H1 (cell line): Measurements from ENCODE around the gene CCDC18. TPM values are rescaled to one million over a fixed set of nuclear protein-coding genes. Genes with fewer than 3 reads are reported as not detected.
A peak's percentile ranks its signal among the peaks of the same experiment; 100 is the strongest.

Experiments used
- CTCF ChIA-PET: fragments of 300-600 bp; sonication (Branson Sonifier 250); formaldehyde crosslinking; loops from one replicate; lab custom pipeline; 2021; ENCODE audit not compliant: partially characterized antibody; lab: Charles Lee
- POLR2A ChIA-PET: fragments of 300-600 bp; sonication (Branson Sonifier 250); formaldehyde crosslinking; loops from one replicate; lab custom pipeline; 2021; ENCODE audit warnings: inconsistent platforms; ENCODE audit not compliant: partially characterized antibody; lab: Charles Lee
- DNase-seq, 2 experiments: peaks; one replicate each; pipeline versions ENCODE4 v3.0.0 to v3.0.0-alpha.2; 2010 to 2022; ENCODE audit warnings: low spot score in 2 of 2, low read depth in 1 of 2, mixed read lengths in 1 of 2
- FAIRE-seq: peaks from 2 replicates; lab custom pipeline; 2011; peaks lifted over from hg19 to GRCh38; lab: Jason Lieb, UNC
- H2AFZ ChIP-seq: 2 replicates; pipeline ENCODE4 v1.8.1; 2012; ENCODE audit warnings: low read length, inconsistent platforms
- H2AK5ac ChIP-seq: 2 replicates; pipeline ENCODE4 v1.6.1; 2013; ENCODE audit warnings: low read depth, low read length
- H2BK120ac ChIP-seq: replicated peaks from 2 replicates; pipeline ENCODE3; 2013; ENCODE audit warnings: low read depth, low read length, inconsistent platforms
- H2BK12ac ChIP-seq: 2 replicates; pipeline ENCODE4 v1.6.1; 2013; ENCODE audit warnings: low read depth, low read length
- H2BK15ac ChIP-seq: 2 replicates; pipeline ENCODE4 v1.6.1; 2013; ENCODE audit warnings: low read length
- H2BK20ac ChIP-seq: 2 replicates; pipeline ENCODE4 v1.6.1; 2013; ENCODE audit warnings: low read length
- H2BK5ac ChIP-seq: 2 replicates; pipeline ENCODE4 v1.6.1; 2013; ENCODE audit warnings: low read depth, low read length
- H3K14ac ChIP-seq: 2 replicates; pipeline ENCODE4 v1.6.1; 2013; ENCODE audit warnings: inconsistent platforms; ENCODE audit not compliant: insufficient read length
- H3K18ac ChIP-seq: 2 replicates; pipeline ENCODE4 v1.6.1; 2013; ENCODE audit warnings: low read length; ENCODE audit errors: extremely low read depth
- H3K23ac ChIP-seq: 2 replicates; pipeline ENCODE4 v1.6.1; 2013; ENCODE audit warnings: inconsistent platforms; ENCODE audit not compliant: insufficient read length
- H3K23me2 ChIP-seq: 2 replicates; pipeline ENCODE4 v1.6.1; 2013; ENCODE audit warnings: low read depth, low read length
- H3K27ac ChIP-seq: 2 replicates; pipeline ENCODE4 v1.6.1; 2011; ENCODE audit warnings: low read depth, low read length, inconsistent platforms
- H3K27me3 ChIP-seq, 4 experiments: replicated peaks in 1 of 4; 1 replicate in 1 of 4; 2 replicates in 3 of 4; pipeline versions ENCODE4 v1.6.1 to v1.8.1; 2011 to 2013; ENCODE audit warnings: low read length in 3 of 4, mild to moderate bottlenecking in 3 of 4, inconsistent platforms in 2 of 4, mixed read lengths in 2 of 4, moderate library complexity in 1 of 4; ENCODE audit not compliant: control insufficient read depth in 3 of 4, insufficient read depth in 3 of 4; ENCODE audit errors: extremely low read depth in 1 of 4
- H3K36me3 ChIP-seq, 4 experiments: 2 replicates each; pipeline versions ENCODE4 v1.6.1 to v1.8.1; 2011 to 2013; ENCODE audit warnings: mild to moderate bottlenecking in 4 of 4, low read length in 3 of 4, moderate library complexity in 2 of 4, control low read depth in 1 of 4, inconsistent platforms in 1 of 4; ENCODE audit not compliant: insufficient read depth in 4 of 4, control insufficient read depth in 2 of 4
- H3K4ac ChIP-seq: replicated peaks from 2 replicates; pipeline ENCODE3; 2013; ENCODE audit warnings: low read length, low read depth, mixed read lengths, inconsistent platforms; ENCODE audit not compliant: insufficient read length
- H3K4me1 ChIP-seq, 4 experiments: replicated peaks in 1 of 4; 1 replicate in 1 of 4; 2 replicates in 3 of 4; pipeline versions ENCODE4 v1.6.1 to v1.8.1; 2011 to 2013; ENCODE audit warnings: low read length in 3 of 4, inconsistent platforms in 2 of 4, mixed read lengths in 1 of 4; ENCODE audit not compliant: insufficient read depth in 4 of 4, control insufficient read depth in 3 of 4
- H3K4me2 ChIP-seq, 2 experiments: 2 replicates each; pipeline versions ENCODE4 v1.6.1 to v1.8.1; 2011 to 2013; ENCODE audit warnings: low read depth in 2 of 2, low read length in 2 of 2, control low read depth in 1 of 2, inconsistent platforms in 1 of 2, mild to moderate bottlenecking in 1 of 2; ENCODE audit not compliant: insufficient read depth in 1 of 2
- H3K4me3 ChIP-seq, 4 experiments: fragments of 200-600, 300-600 bp in 1 of 4; sonication (generic), shearing (Covaris generic), sonication (Bioruptor Twin) in 1 of 4; 2 replicates each; pipeline versions ENCODE4 v1.5.1 to v1.8.1; 2011 to 2016; ENCODE audit warnings: low read length in 4 of 4, low read depth in 3 of 4, control low read depth in 2 of 4, inconsistent platforms in 2 of 4, mild to moderate bottlenecking in 2 of 4, mixed read lengths in 1 of 4, moderate library complexity in 1 of 4; ENCODE audit not compliant: insufficient read depth in 2 of 4; ENCODE audit errors: extremely low read depth in 1 of 4
- H3K56ac ChIP-seq: replicated peaks from 2 replicates; pipeline ENCODE3; 2013; ENCODE audit warnings: low read depth, mild to moderate bottlenecking, mixed read lengths, low read length, inconsistent platforms; ENCODE audit not compliant: insufficient read length
- H3K79me1 ChIP-seq: 2 replicates; pipeline ENCODE4 v1.6.1; 2013; ENCODE audit warnings: low read depth, low read length, control low read depth
- H3K79me2 ChIP-seq, 2 experiments: 2 replicates each; pipeline versions ENCODE4 v1.6.1 to v1.8.1; 2012 to 2013; ENCODE audit warnings: low read length in 2 of 2, mild to moderate bottlenecking in 2 of 2, inconsistent platforms in 1 of 2; ENCODE audit not compliant: insufficient read depth in 2 of 2, control insufficient read depth in 1 of 2
- H3K9ac ChIP-seq, 4 experiments: replicated peaks in 1 of 4; 1 replicate in 1 of 4; 2 replicates in 3 of 4; pipeline versions ENCODE4 v1.6.1 to v1.8.1; 2011 to 2013; ENCODE audit warnings: low read depth in 3 of 4, low read length in 3 of 4, control low read depth in 2 of 4, mild to moderate bottlenecking in 2 of 4, moderate library complexity in 2 of 4, inconsistent platforms in 1 of 4; ENCODE audit errors: extremely low read depth in 1 of 4
- H3K9me3 ChIP-seq, 2 experiments: 2 replicates each; pipeline versions ENCODE4 v1.6.1 to v1.8.1; 2012 to 2013; ENCODE audit warnings: mild to moderate bottlenecking in 2 of 2, moderate library complexity in 2 of 2, control low read depth in 1 of 2, inconsistent platforms in 1 of 2, low read depth in 1 of 2, low read length in 1 of 2, mixed read lengths in 1 of 2; ENCODE audit not compliant: insufficient read depth in 2 of 2
- H4K20me1 ChIP-seq, 2 experiments: replicated peaks in 1 of 2; 2 replicates each; pipeline versions ENCODE3 to v1.8.1; 2011 to 2013; ENCODE audit warnings: inconsistent platforms in 2 of 2, low read length in 2 of 2, mild to moderate bottlenecking in 1 of 2; ENCODE audit not compliant: insufficient read depth in 2 of 2, control insufficient read depth in 1 of 2
- H4K5ac ChIP-seq: 2 replicates; pipeline ENCODE4 v1.6.1; 2013; ENCODE audit warnings: low read length, low read depth, mixed read lengths, inconsistent platforms; ENCODE audit not compliant: insufficient read length
- H4K8ac ChIP-seq: 2 replicates; pipeline ENCODE4 v1.8.0; 2013; ENCODE audit warnings: mild to moderate bottlenecking, moderate library complexity, low read length, inconsistent platforms; ENCODE audit not compliant: insufficient read depth; ENCODE audit errors: extremely low read depth
- H4K91ac ChIP-seq: replicated peaks from 2 replicates; pipeline ENCODE3; 2013; ENCODE audit warnings: low read length, mixed read lengths, inconsistent platforms; ENCODE audit not compliant: insufficient read length
- HDAC6 ChIP-seq: IDR thresholded peaks from one replicate; pipeline ENCODE4 v1.7.1; 2012; ENCODE audit warnings: low read depth, mild to moderate bottlenecking, inconsistent platforms, low read length, moderate library complexity
- WGBS, 2 experiments: shearing (Covaris generic) in 1 of 2; methylation state at CpG; one replicate each; pipeline versions ENCODE4 v1.1.6 to v1.1.7; 2013 to 2015; ENCODE audit warnings: low lambda C conversion rate in 2 of 2, mixed read lengths in 2 of 2, inconsistent platforms in 1 of 2, low coverage in 1 of 2, missing lambda C conversion rate in 1 of 2; ENCODE audit not compliant: insufficient replicate concordance in 2 of 2, insufficient coverage in 1 of 2, insufficient read length in 1 of 2; ENCODE audit errors: extremely low coverage in 1 of 2, missing lambda C conversion rate in 1 of 2; 5-methylcytosine and 5-hydroxymethylcytosine counted together
- long read RNA-seq, 2 experiments: library from RNA in 1 of 2; library from capped mRNA in 1 of 2; stranded (forward); transcript quantifications; one replicate each; pipeline ENCODE4 v2.0.0, GENCODE V29; 2021; ENCODE audit warnings: inconsistent platforms in 1 of 2
- polyA minus RNA-seq, 3 experiments: library from RNA; depleted of rRNA, polyadenylated mRNA; stranded (reverse); fragments of >200 nt; gene quantifications; 1 replicate in 2 of 3; 2 replicates in 1 of 3; pipeline ENCODE4 v1.2.3, GENCODE V29; 2011
- polyA plus RNA-seq, 7 experiments: library from polyadenylated mRNA; depleted of rRNA in 3 of 7; stranded (reverse) in 5 of 7; unstranded in 2 of 7; fragments of >200 nt in 5 of 7; fragments of 200-250 nt in 2 of 7; gene quantifications; 1 replicate in 5 of 7; 2 replicates in 1 of 7; 4 replicates in 1 of 7; pipeline versions ENCODE4 v1.2.1 to v1.2.3, GENCODE V29; 2011 to 2013; ENCODE audit warnings: missing spikeins in 2 of 7, mixed read lengths in 2 of 7
- total RNA-seq: library from RNA; stranded (reverse); fragmentation: NEBNext Ultra II Directional; extraction: Animal tissue kit (Norgen Biotek cat#: 25700); gene quantifications from 2 replicates; pipeline ENCODE4 v1.2.1, GENCODE V29; 2021

CCDC18 gene, protein sequence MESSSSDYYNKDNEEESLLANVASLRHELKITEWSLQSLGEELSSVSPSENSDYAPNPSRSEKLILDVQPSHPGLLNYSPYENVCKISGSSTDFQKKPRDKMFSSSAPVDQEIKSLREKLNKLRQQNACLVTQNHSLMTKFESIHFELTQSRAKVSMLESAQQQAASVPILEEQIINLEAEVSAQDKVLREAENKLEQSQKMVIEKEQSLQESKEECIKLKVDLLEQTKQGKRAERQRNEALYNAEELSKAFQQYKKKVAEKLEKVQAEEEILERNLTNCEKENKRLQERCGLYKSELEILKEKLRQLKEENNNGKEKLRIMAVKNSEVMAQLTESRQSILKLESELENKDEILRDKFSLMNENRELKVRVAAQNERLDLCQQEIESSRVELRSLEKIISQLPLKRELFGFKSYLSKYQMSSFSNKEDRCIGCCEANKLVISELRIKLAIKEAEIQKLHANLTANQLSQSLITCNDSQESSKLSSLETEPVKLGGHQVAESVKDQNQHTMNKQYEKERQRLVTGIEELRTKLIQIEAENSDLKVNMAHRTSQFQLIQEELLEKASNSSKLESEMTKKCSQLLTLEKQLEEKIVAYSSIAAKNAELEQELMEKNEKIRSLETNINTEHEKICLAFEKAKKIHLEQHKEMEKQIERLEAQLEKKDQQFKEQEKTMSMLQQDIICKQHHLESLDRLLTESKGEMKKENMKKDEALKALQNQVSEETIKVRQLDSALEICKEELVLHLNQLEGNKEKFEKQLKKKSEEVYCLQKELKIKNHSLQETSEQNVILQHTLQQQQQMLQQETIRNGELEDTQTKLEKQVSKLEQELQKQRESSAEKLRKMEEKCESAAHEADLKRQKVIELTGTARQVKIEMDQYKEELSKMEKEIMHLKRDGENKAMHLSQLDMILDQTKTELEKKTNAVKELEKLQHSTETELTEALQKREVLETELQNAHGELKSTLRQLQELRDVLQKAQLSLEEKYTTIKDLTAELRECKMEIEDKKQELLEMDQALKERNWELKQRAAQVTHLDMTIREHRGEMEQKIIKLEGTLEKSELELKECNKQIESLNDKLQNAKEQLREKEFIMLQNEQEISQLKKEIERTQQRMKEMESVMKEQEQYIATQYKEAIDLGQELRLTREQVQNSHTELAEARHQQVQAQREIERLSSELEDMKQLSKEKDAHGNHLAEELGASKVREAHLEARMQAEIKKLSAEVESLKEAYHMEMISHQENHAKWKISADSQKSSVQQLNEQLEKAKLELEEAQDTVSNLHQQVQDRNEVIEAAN (N-terminal part only)
- total RNA-seq = 17.3 and 21.2 TPM in 2 replicates
- polyA plus RNA-seq (2011; rRNA removed) = 1.7 and 3.0 TPM in 2 replicates
- polyA plus RNA-seq (2011; cell fraction: cytosol; rRNA removed) = 6.9 TPM
- polyA plus RNA-seq (2011; cell fraction: nucleus; rRNA removed) = 5.9 TPM
- polyA plus RNA-seq (2012, experiment 1 of 2) = 12.2 to 22.9 TPM (median 14.1 TPM) in 4 replicates
- 1.2 TPM for polyA plus RNA-seq (2012, experiment 2 of 2)
- 22.4 TPM for polyA plus RNA-seq (2013, experiment 1 of 2)
- polyA plus RNA-seq (2013, experiment 2 of 2) = 20.2 TPM
- polyA minus RNA-seq (2011; rRNA and poly(A)+ RNA removed) = 6.4 and 10.3 TPM in 2 replicates
- 12.6 TPM for polyA minus RNA-seq (2011; cell fraction: cytosol; rRNA and poly(A)+ RNA removed)
- polyA minus RNA-seq (2011; cell fraction: nucleus; rRNA and poly(A)+ RNA removed) = 24.1 TPM
- long read RNA-seq, experiment 1 = 0 reads
- long read RNA-seq, experiment 2, partial matches to known transcripts = 7 of 14 reads
- long read RNA-seq, experiment 2, other reads (novel, unspliced or antisense) = 7 of 14 reads

DNA sequence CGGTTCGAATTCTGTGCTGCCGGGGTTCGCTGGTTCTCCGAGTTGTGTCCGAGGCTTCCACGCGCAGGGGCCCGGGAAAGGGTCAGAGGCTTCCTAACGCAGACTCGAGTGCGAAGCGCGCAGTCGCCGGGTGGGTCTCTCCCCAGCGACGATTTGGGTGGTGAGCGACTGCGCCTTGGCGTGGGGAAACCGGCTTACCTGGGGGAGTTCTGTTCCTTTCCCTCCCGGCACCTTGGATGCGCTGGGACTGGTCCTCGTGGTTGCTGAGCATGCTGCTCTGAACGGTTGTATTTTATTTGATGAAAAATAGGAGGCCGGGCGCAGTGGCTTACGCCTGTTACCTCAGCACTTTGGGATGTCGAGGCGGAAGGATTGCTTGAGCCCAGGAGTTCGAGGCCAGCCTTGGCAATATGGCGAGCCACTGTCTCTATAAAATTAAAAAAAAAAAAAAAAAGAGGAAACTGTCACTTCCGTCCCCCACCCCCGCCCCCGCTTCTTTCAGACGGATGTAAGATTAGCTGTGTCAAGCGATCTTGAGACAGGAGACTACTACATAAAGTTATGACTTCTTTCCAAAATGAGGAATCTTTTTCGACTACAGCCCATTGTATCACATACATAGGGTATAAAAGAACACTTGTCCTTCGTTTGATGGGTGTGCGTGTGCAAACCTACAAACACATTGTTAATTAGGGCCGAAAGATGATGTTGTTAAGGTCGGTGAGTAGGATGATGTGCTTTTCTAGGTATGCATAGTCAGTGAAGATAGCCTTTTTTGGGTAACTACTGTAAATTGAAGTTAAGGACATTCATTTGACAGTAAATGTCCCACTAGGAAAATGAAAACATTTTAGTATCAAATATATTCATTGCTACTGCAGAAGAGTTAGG, at the start of gene CCDC18:
TSS of gene CCDC18 (plus strand) at position 2 of the 891 bp plus-strand sequence. CDS start 2,638 bp downstream, outside the sequence.
- DNase-seq (no peak), FAIRE-seq (no peak)
- Histone ChIP-seq H4K5ac (peak within 1 kb of the TSS; percentile 75), H3K4ac (peak within 1 kb of the TSS; percentile 57), H2BK12ac (peak within 1 kb of the TSS; percentile 61; the same call in 1 of the 2 replicates), H3K9me3 (no peaks in the 10 kb centered on the region), H3K4me3 (peak within 1 kb of the TSS; percentile 90 to 99 (median 97)), H3K27ac (peak within 1 kb of the TSS; percentile 80), H2AK5ac (no peak within 1 kb of the TSS; the same call in 1 of the 2 replicates), H4K20me1 (peaks cover 0 to 2% of the 10 kb centered on the region in 2 experiments), H3K4me2 (peak within 1 kb of the TSS; percentile 80 to 97), H3K36me3 (peaks cover 0 to 3% (median 0%) of the 10 kb centered on the region in 4 experiments; a peak in 1 of 8 replicates), H3K56ac (peak within 1 kb of the TSS; percentile 74), H2BK120ac (no peak within 1 kb of the TSS), H4K8ac (peak within 1 kb of the TSS; percentile 85), H3K9ac (peak within 1 kb of the TSS; percentile 72 to 85 (median 84)), H2BK5ac (peak within 1 kb of the TSS; percentile 93), H4K91ac (peak within 1 kb of the TSS; percentile 82), H3K18ac (peak within 1 kb of the TSS; percentile 98), H3K14ac (no peak within 1 kb of the TSS), H2AFZ (peak within 1 kb of the TSS; percentile 92), H3K23ac (no peak within 1 kb of the TSS), H2BK15ac (peak within 1 kb of the TSS; percentile 68; the same call in 1 of the 2 replicates), H3K23me2 (peaks cover 5% of the 10 kb centered on the region), H2BK20ac (no peak within 1 kb of the TSS), H3K79me1 (peaks cover 3% of the 10 kb centered on the region; the same call in 1 of the 2 replicates), H3K79me2 (peaks cover 0 to 56% of the 10 kb centered on the region in 2 experiments; a peak in 2 of 4 replicates), H3K27me3 (no peaks in the 10 kb centered on the region), H3K4me1 (no peaks in the 10 kb centered on the region; a peak in 1 of 7 replicates)
- POLR2A ChIA-PET = interaction anchor here (0.5 to 2.6 kb wide), 3 partner anchors 102 to 282 kb away, joined by 3 to 11 read pairs (median 4); partner anchors contain the start of gene MTF2
- CTCF ChIA-PET = interaction anchor here (0.6 kb wide), 1 partner anchor 187 kb away, joined by 3 read pairs; no protein-coding TSS in a partner anchor
- WGBS, 2 experiments = 7% methylated on average over 42 of the region's 43 CpGs; no CpG with 5 or more reads in 1 of the 2 experiments
- no peak for TF ChIP-seq HDAC6
